ENCODE results near the gene WDR62. TPM values are rescaled to one million over a fixed set of nuclear protein-coding genes. Genes with fewer than 3 reads are reported as not detected.
A peak's percentile ranks its signal among the peaks of the same experiment; 100 is the strongest.

The WDR62 gene
- total RNA-seq, 3 donors from 2014 or later = 1.6 to 4.1 (median 1.9) TPM

DNA sequence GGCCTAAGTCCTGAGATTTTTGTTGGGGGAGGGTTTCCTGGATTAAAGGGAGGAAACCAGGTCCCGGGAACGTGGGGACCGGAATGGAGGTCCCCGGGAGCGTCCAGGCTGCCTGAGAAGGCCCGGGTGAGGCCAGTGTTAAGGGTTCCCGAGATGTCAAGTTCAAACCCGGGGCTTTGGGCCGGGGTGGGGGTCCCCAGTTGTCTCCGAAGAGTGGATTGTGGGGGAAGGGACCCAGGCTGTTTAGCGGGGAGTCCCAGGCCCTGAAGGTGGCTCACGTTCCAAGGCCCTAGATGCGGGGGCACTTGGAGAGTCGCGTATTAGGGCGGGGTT, 97.3 kb downstream of the WDR62 start:
- no peaks in the 10 kb centered on the region for H3K36me3 ChIP-seq (ENCODE audit: low read depth)
- H3K4me3 ChIP-seq = no peak overlapping the region
- no peaks in the 10 kb centered on the region for H3K9me3 ChIP-seq
- intact Hi-C loops (cut with DNase I, micrococcal nuclease) = no loop called here
- DNase-seq (no peak), ATAC-seq (no peak)
- TF ChIP-seq, protein P1, sequence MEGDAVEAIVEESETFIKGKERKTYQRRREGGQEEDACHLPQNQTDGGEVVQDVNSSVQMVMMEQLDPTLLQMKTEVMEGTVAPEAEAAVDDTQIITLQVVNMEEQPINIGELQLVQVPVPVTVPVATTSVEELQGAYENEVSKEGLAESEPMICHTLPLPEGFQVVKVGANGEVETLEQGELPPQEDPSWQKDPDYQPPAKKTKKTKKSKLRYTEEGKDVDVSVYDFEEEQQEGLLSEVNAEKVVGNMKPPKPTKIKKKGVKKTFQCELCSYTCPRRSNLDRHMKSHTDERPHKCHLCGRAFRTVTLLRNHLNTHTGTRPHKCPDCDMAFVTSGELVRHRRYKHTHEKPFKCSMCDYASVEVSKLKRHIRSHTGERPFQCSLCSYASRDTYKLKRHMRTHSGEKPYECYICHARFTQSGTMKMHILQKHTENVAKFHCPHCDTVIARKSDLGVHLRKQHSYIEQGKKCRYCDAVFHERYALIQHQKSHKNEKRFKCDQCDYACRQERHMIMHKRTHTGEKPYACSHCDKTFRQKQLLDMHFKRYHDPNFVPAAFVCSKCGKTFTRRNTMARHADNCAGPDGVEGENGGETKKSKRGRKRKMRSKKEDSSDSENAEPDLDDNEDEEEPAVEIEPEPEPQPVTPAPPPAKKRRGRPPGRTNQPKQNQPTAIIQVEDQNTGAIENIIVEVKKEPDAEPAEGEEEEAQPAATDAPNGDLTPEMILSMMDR (IDR thresholded peaks at IDR 0.05) = no peak
- H3K4me1 ChIP-seq (ENCODE audit: low read depth) = no peaks in the 10 kb centered on the region

DNA sequence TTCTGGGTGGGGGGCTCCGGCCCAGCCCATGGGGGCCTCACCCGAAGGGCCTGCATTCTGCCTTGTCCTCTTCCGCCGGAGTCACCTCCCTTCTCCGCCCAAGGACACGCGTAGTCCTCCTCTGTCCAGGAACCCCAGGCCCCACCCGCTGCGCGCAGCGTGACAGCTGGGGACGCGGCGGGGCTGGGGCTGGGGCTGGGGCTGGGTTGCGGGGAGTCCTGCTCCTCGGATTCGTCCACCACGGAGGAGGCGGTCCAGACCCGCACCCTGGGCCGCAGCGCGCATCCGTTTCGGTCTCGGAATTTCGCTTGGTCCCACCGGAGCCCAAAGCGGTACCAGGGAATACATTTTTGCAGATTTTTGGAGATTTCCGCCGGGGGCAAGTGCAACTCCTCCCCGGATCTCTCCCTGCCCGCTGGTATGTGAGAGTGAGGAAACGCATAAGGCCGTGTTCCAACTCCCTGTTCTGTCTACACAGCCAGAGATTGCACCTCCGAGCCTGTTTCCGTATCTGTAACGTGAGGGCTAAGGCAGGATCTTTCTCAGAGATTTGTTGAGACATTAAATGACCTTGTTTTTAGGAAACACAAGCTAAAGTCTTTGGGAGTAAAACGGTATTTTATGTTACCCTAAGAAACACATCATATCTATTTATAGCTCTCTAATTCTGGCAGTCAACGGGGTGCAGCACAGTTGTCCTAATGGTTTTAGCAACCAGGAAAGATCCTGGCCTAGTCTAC, 97.8 kb downstream of the WDR62 start, which contains the start of gene COX7A1:
TSS of gene COX7A1 (minus strand) at position 96 of the 740 bp plus-strand sequence. CDS start at position 56, 40 bp downstream.
- DNase-seq (peak in 1 of 3 donors; percentile 46), ATAC-seq (peak; percentile 54)
- Histone ChIP-seq H3K4me3 (no peak within 1 kb of the TSS), H3K36me3 (ENCODE audit: low read depth) (no peaks in the 10 kb centered on the region), H3K4me1 (ENCODE audit: low read depth) (no peaks in the 10 kb centered on the region), H3K9me3 (no peaks in the 10 kb centered on the region)
- TF ChIP-seq, protein P1 (IDR thresholded peaks at IDR 0.05) = no peak
- intact Hi-C loops (cut with DNase I, micrococcal nuclease) = no loop called here

DNA sequence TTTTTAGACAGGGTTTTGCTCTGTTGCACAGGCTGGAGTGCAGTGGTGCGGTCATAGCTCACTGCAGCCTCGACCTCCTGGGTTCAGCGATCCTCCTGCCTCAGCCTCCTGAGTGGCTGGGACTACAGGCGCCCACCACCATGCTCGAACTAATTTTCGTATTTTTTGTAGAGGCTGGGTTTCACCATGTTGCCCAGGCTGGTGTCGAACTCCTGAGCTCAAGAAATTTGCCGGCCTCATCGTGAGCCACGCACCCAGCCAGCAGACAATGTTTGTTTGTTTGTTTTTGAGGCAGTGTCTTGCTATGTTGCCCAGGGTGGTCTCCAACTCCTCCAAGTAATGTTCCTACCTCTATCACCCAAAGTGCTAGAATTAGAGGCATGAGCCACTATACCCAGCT, 98.4 kb downstream of the WDR62 start:
- Histone ChIP-seq H3K36me3 (ENCODE audit: low read depth) (no peaks in the 10 kb centered on the region), H3K9me3 (no peaks in the 10 kb centered on the region), H3K4me3 (no peak overlapping the region), H3K4me1 (ENCODE audit: low read depth) (no peaks in the 10 kb centered on the region)
- intact Hi-C loops (cut with DNase I, micrococcal nuclease) = no loop called here
- TF ChIP-seq, protein P1 (IDR thresholded peaks at IDR 0.05) = no peak
- ATAC-seq (no peak), DNase-seq (no peak)

Other genes starting within 250 kb of the WDR62 start
- not detected for gene PRODH2, start 242.1 kb upstream of the WDR62 start, total RNA-seq
- gene NPHS1, start 202.4 kb upstream of the WDR62 start, total RNA-seq = under 1 TPM in 1 of 3 donors, not detected in 2; 0.09 TPM
- gene KIRREL2, start 198.0 kb upstream of the WDR62 start, total RNA-seq = under 1 TPM in 1 of 3 donors, not detected in 2; 0.09 TPM
- 10 to 100 TPM in 1 of 3 donors, 1 to 10 TPM in 2; 1.6 to 13.2 (median 1.9) TPM for gene APLP1, start 186.3 kb upstream of the WDR62 start, total RNA-seq
- 10 to 100 TPM in 2 of 3 donors, 1 to 10 TPM in 1; 8.7 to 16.6 (median 12.3) TPM for gene NFKBID, start 154.4 kb upstream of the WDR62 start, total RNA-seq
- 1 to 10 TPM; 4.6 to 8.2 (median 7.9) TPM for gene HCST, start 152.4 kb upstream of the WDR62 start, total RNA-seq
- 10 to 100 TPM; 15.7 to 50.2 (median 45.0) TPM for gene TYROBP, start 146.6 kb upstream of the WDR62 start, total RNA-seq
- 10 to 100 TPM; 10.5 to 14.0 (median 10.5) TPM for gene LRFN3, start 118.5 kb upstream of the WDR62 start, total RNA-seq
- gene SDHAF1, start 59.7 kb upstream of the WDR62 start, total RNA-seq = 10 to 100 TPM; 18.1 to 22.0 (median 19.1) TPM
- gene SYNE4, start 46.1 kb upstream of the WDR62 start, total RNA-seq = 1 to 10 TPM; 3.5 to 7.9 (median 6.9) TPM
- gene ALKBH6, start 40.7 kb upstream of the WDR62 start, total RNA-seq = 10 to 100 TPM; 20.2 to 24.1 (median 22.0) TPM
- 10 to 100 TPM in 1 of 3 donors, 1 to 10 TPM in 2; 4.6 to 68.9 (median 8.1) TPM for gene CLIP3, start 22.0 kb upstream of the WDR62 start, total RNA-seq
- gene THAP8, start 612 bp upstream of the WDR62 start, total RNA-seq = 10 to 100 TPM in 1 of 3 donors, 1 to 10 TPM in 2; 3.7 to 10.1 (median 4.4) TPM
- gene OVOL3, start 56.2 kb downstream of the WDR62 start, total RNA-seq = not detected
- 10 to 100 TPM; 42.7 to 66.4 (median 47.4) TPM for gene POLR2I, start 60.0 kb downstream of the WDR62 start, total RNA-seq
- gene TBCB, start 60.6 kb downstream of the WDR62 start, total RNA-seq = 100 to 1,000 TPM in 1 of 3 donors, 10 to 100 TPM in 2; 81.9 to 106 (median 90.8) TPM
- 100 to 1,000 TPM; 501 to 878 (median 756) TPM for gene CAPNS1, start 85.2 kb downstream of the WDR62 start, total RNA-seq
- gene COX7A1, start 97.5 kb downstream of the WDR62 start, total RNA-seq = 100 to 1,000 TPM in 1 of 3 donors, 10 to 100 TPM in 1, 1 to 10 TPM in 1; 6.0 to 115 (median 11.3) TPM
- gene ZNF565, start 159.8 kb downstream of the WDR62 start, total RNA-seq = 1 to 10 TPM; 2.9 to 7.8 (median 3.1) TPM
- gene ZNF146, start 160.2 kb downstream of the WDR62 start, total RNA-seq = 10 to 100 TPM; 32.8 to 45.9 (median 40.7) TPM

Measured in mucosa of descending colon (tissue), 3 donors.